ENCODE measurements around the gene RTL1.

Gene RTL1

DNA sequence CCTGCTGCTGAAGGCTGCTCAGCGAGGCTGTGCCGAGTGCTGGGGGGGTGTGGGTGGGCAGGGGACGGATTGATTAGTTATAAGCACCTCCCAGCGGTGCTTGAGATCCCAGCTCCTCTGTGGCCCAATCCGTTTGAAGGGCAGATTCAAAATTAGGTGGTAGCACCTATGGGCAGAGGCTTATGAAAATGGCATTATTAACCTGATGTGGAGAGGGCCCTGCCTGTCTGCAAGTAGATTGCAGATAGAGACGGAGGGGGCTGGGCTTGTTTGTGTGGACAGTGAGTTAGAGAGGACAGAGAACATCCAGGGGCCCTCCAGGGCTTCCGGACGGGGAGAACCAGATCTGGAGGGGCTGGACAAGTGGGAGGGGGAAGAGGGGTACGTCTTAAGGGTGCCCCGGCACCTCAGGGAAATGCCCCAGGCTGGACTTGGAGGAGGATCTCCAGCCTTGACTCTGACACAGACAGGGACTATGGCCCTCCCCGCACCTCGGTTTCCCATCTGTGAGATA is at the start of gene RTL1:
TSS of gene RTL1 (minus strand) at position 51 of the 514 bp plus-strand sequence. CDS start 18,934 bp downstream, outside the sequence.
- TF ChIP-seq, protein P1, sequence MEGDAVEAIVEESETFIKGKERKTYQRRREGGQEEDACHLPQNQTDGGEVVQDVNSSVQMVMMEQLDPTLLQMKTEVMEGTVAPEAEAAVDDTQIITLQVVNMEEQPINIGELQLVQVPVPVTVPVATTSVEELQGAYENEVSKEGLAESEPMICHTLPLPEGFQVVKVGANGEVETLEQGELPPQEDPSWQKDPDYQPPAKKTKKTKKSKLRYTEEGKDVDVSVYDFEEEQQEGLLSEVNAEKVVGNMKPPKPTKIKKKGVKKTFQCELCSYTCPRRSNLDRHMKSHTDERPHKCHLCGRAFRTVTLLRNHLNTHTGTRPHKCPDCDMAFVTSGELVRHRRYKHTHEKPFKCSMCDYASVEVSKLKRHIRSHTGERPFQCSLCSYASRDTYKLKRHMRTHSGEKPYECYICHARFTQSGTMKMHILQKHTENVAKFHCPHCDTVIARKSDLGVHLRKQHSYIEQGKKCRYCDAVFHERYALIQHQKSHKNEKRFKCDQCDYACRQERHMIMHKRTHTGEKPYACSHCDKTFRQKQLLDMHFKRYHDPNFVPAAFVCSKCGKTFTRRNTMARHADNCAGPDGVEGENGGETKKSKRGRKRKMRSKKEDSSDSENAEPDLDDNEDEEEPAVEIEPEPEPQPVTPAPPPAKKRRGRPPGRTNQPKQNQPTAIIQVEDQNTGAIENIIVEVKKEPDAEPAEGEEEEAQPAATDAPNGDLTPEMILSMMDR (IDR thresholded peaks at IDR 0.05; ENCODE audit: insufficient read depth, low read length, missing control alignments), result no peak
- POLR2A ChIA-PET, result no interaction called here
- CTCF ChIA-PET, result no interaction called here
- DNase-seq (ENCODE audit: low read depth, low spot score), result no peak
- H3K4me3 ChIP-seq (ENCODE audit: low read depth, low read length), result no peak within 1 kb of the TSS

DNA sequence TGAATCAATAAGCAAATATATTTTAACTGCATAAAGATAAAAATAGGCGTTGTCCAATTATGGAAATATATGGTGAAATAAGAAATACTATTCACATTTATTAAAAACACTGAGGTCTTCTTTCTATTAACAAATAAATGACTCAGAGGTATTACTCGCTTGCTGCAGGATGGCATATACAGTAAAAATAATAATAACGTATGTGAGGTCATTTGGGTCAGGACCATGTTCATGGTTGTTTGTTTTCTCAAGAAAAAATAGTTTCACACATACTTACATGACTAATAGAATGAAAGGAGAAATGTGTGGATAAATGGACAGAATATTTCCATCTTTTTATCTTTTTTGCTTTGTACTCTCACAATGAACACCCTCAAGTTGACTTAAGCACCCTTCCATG is 46.5 kb upstream of the RTL1 start:
- CTCF ChIA-PET, result no interaction called here
- no peak overlapping the region for H3K4me3 ChIP-seq (ENCODE audit: low read depth, low read length)
- DNase-seq (ENCODE audit: low read depth, low spot score), result no peak
- POLR2A ChIA-PET, result no interaction called here
- TF ChIP-seq, protein P1 (IDR thresholded peaks at IDR 0.05; ENCODE audit: insufficient read depth, low read length, missing control alignments), result no peak

DNA sequence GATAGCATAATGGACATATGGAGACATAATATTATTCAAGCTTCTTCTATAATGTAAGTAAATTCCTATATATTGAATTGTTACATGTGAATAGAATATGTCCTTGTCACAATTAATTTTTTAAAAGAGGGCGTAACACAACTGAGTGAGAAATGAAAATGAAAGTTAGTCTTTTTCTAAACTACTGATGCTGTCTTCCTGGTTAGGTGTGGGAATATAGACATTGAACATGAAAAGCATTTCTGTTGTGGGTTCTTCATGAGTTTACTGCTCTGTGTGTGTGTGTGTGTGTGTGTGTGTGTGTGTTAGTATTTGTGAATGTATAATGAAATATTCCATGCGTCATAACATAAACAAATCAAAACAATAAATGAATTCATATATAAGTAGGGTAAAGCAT is 40.5 kb upstream of the RTL1 start:
- H3K4me3 ChIP-seq (ENCODE audit: low read depth, low read length), result no peak overlapping the region
- TF ChIP-seq, protein P1 (IDR thresholded peaks at IDR 0.05; ENCODE audit: insufficient read depth, low read length, missing control alignments), result no peak
- POLR2A ChIA-PET, result no interaction called here
- CTCF ChIA-PET, result no interaction called here
- no peak for DNase-seq (ENCODE audit: low read depth, low spot score)

DNA sequence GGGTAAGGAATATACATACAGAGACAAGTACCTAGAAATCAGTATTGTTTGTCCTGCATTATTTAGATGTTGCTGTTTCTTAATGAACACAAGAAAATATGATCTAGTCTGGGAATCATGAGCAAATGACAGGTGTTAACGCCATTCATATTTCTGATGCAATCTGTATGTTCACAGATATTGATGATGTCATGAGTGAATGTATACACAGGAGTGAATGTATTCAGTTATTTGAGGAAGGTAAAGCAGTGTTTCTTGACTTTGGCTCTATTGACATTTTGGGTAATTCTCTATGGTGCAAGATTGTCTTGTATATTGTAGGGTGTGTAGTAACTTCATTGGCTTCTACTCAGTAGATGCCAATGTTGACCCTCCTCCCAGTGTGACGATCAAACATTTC is 26.7 kb upstream of the RTL1 start:
- POLR2A ChIA-PET, result no interaction called here

DNA sequence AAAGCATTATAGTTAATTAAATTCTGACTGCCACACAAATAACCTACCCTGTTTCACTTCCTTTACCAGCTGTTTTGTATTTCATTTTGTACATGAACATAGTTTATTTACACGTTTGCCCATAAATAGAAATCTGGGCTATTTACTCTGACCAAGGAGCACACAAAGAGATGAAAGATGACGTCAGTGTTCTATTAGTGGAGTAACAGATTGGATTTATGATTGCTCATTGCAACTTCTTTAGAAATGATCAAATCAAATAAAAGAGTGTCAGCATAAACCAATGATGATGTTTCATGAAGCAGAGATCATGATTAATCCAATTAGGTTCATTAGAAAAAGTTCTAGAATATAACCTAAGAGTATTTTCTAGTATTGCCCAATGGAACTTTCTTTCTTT is 12.0 kb upstream of the RTL1 start:
- TF ChIP-seq, protein P1 (IDR thresholded peaks at IDR 0.05; ENCODE audit: insufficient read depth, low read length, missing control alignments), result no peak
- no peak overlapping the region for H3K4me3 ChIP-seq (ENCODE audit: low read depth, low read length)
- POLR2A ChIA-PET, result no interaction called here
- CTCF ChIA-PET, result interaction anchor here (0.8 kb wide), 1 partner anchor 320 kb away, joined by 4 read pairs; no protein-coding TSS in a partner anchor
- no peak for DNase-seq (ENCODE audit: low read depth, low spot score)

More for the DNA sequence above, 26.7 kb upstream of the RTL1 start:
- no peak overlapping the region for H3K4me3 ChIP-seq (ENCODE audit: low read depth, low read length)
- CTCF ChIA-PET, result no interaction called here
- no peak for DNase-seq (ENCODE audit: low read depth, low spot score)
- TF ChIP-seq, protein P1 (IDR thresholded peaks at IDR 0.05; ENCODE audit: insufficient read depth, low read length, missing control alignments), result no peak

DNA sequence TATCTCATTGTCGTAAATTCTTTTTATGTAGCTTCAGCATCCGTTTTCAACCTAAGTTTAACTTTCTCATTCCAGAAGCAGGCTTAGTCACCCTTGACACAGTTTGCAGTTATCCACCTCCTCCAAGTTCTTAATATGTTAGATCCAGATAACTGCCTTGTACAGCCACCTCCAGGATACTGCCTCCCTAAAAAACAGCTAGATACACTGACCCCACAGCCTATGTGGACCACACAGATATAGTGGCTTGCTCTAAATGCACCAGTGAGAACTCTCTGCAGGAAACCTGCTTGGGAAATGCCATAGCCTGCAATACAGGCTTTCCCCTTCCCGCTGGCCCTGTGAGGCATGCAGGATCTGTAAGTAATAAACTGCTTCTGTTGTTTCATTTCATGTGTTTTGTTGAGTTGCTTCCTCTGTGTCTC is 11.1 kb upstream of the RTL1 start:
- TF ChIP-seq, protein P1 (IDR thresholded peaks at IDR 0.05; ENCODE audit: insufficient read depth, low read length, missing control alignments), result no peak
- DNase-seq (ENCODE audit: low read depth, low spot score), result no peak
- CTCF ChIA-PET, result no interaction called here
- no peak overlapping the region for H3K4me3 ChIP-seq (ENCODE audit: low read depth, low read length)
- POLR2A ChIA-PET, result no interaction called here
